Sigmoid colon (tissue), 7 donors: ENCODE data around the gene MORN4. TPM values are rescaled to one million over a fixed set of nuclear protein-coding genes. Genes with fewer than 3 reads are reported as not detected.

Experiments used
- DNase-seq: peaks from one replicate; pipeline ENCODE4 v3.0.0-alpha.2; 2019
- H3K27ac ChIP-seq, 4 donors: fragments of 200-600 bp; sonication (generic); one replicate each; pipeline ENCODE4 v1.5.1; 2016 to 2019; ENCODE audit warnings: mild to moderate bottlenecking in 1 of 4
- H3K27me3 ChIP-seq, 3 donors: fragments of 200-600 bp; sonication (generic); one replicate each; pipeline ENCODE4 v1.5.1; 2019; ENCODE audit warnings: mild to moderate bottlenecking in 1 of 3
- H3K36me3 ChIP-seq, 4 donors: fragments of 200-600 bp; sonication (generic); one replicate each; pipeline ENCODE4 v1.5.1; 2016 to 2019
- H3K4me1 ChIP-seq, 4 donors: fragments of 200-600 bp; sonication (generic); one replicate each; pipeline ENCODE4 v1.5.1; 2017 to 2019
- H3K4me3 ChIP-seq, 4 donors: fragments of 200-600 bp; sonication (generic); one replicate each; pipeline ENCODE4 v1.5.1; 2017 to 2019; ENCODE audit warnings: mild to moderate bottlenecking in 2 of 4, moderate library complexity in 1 of 4
- H3K9me3 ChIP-seq, 4 donors: fragments of 200-600 bp in 3 of 4; sonication (generic) in 3 of 4; one replicate each; pipeline versions ENCODE4 v1.5.1 to v1.6.1; 2013 to 2019
- EP300 ChIP-seq, 4 donors: sonication (generic); formaldehyde crosslinking; IDR thresholded peaks; one replicate each; pipeline ENCODE4 v1.6.1; 2017; ENCODE audit warnings: antibody characterized with exemption in 4 of 4
- POLR2A ChIP-seq, 2 donors: fragments of 450-650 bp; IDR thresholded peaks; one replicate each; pipeline ENCODE4 v1.6.1; 2016; ENCODE audit warnings: antibody characterized with exemption in 2 of 2, mild to moderate bottlenecking in 2 of 2, moderate library complexity in 2 of 2
- POLR2AphosphoS5 ChIP-seq, 4 donors: sonication (generic); formaldehyde crosslinking; IDR thresholded peaks; one replicate each; pipeline ENCODE4 v1.6.1; 2017; ENCODE audit warnings: antibody characterized with exemption in 4 of 4
- WGBS, 2 donors: extraction: QIAGEN DNeasy Blood & Tissue Kit; methylation state at CpG; one replicate each; pipeline ENCODE4 v1.1.7; 2013; 5-methylcytosine and 5-hydroxymethylcytosine counted together
- intact Hi-C: fragments of 100-400 bp; cut with DNase I; formaldehyde crosslinking; loops from one replicate; pipeline ENCODE4 v1.15.1; 2023
- polyA plus RNA-seq, 3 donors: library from polyadenylated mRNA; stranded (reverse); fragments of 200-250 nt; gene quantifications; one replicate each; pipeline ENCODE4 v1.2.3, GENCODE V29; 2013
- total RNA-seq, 4 donors: library from RNA; depleted of rRNA; stranded (reverse); fragments of >200 nt; gene quantifications; one replicate each; pipeline ENCODE4 v1.1.0, GENCODE V29; 2016
- TF ChIP-seq, protein P1 (sequence below), 4 experiments: fragments of 450-650 bp in 3 of 4; fragments of 200-600 bp in 1 of 4; IDR thresholded peaks; one replicate each; pipeline ENCODE4 v1.5.1; 2016 to 2019; ENCODE audit warnings: antibody characterized with exemption in 4 of 4, mild to moderate bottlenecking in 3 of 4, moderate library complexity in 2 of 4
- donor health status: healthy with polysubstance abuse.
- donor health status: Bipolar disorder and iron deficiency.
- donor health status: healthy.

The MORN4 gene
- total and polyA plus RNA-seq, 7 donors, result 0.83 to 23.4 (median 2.5) TPM

GRCh38 chr10:97607095-97607636 lies 26.1 kb downstream of the MORN4 start:
- no peak for DNase-seq
- H3K9me3 ChIP-seq, result no peaks in the 10 kb centered on the region
- no peaks in the 10 kb centered on the region for H3K27me3 ChIP-seq
- TF ChIP-seq POLR2AphosphoS5 (IDR thresholded peaks at IDR 0.05), result no peak
- TF ChIP-seq EP300 (IDR thresholded peaks at IDR 0.05), result no peak
- TF ChIP-seq POLR2A (IDR thresholded peaks at IDR 0.05), result no peak
- TF ChIP-seq, protein P1, sequence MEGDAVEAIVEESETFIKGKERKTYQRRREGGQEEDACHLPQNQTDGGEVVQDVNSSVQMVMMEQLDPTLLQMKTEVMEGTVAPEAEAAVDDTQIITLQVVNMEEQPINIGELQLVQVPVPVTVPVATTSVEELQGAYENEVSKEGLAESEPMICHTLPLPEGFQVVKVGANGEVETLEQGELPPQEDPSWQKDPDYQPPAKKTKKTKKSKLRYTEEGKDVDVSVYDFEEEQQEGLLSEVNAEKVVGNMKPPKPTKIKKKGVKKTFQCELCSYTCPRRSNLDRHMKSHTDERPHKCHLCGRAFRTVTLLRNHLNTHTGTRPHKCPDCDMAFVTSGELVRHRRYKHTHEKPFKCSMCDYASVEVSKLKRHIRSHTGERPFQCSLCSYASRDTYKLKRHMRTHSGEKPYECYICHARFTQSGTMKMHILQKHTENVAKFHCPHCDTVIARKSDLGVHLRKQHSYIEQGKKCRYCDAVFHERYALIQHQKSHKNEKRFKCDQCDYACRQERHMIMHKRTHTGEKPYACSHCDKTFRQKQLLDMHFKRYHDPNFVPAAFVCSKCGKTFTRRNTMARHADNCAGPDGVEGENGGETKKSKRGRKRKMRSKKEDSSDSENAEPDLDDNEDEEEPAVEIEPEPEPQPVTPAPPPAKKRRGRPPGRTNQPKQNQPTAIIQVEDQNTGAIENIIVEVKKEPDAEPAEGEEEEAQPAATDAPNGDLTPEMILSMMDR (IDR thresholded peaks at IDR 0.05), result no peak
- H3K36me3 ChIP-seq, result no peaks in the 10 kb centered on the region
- intact Hi-C loops, result no loop called here
- H3K4me3 ChIP-seq, result no peak overlapping the region
- WGBS, 2 donors, result 91 to 96% methylated on average over 5 of the region's 5 CpGs
- no peak overlapping the region for H3K27ac ChIP-seq
- peaks cover 0 to 4% (median 0%) of the 10 kb centered on the region in 4 donors for H3K4me1 ChIP-seq

DNA sequence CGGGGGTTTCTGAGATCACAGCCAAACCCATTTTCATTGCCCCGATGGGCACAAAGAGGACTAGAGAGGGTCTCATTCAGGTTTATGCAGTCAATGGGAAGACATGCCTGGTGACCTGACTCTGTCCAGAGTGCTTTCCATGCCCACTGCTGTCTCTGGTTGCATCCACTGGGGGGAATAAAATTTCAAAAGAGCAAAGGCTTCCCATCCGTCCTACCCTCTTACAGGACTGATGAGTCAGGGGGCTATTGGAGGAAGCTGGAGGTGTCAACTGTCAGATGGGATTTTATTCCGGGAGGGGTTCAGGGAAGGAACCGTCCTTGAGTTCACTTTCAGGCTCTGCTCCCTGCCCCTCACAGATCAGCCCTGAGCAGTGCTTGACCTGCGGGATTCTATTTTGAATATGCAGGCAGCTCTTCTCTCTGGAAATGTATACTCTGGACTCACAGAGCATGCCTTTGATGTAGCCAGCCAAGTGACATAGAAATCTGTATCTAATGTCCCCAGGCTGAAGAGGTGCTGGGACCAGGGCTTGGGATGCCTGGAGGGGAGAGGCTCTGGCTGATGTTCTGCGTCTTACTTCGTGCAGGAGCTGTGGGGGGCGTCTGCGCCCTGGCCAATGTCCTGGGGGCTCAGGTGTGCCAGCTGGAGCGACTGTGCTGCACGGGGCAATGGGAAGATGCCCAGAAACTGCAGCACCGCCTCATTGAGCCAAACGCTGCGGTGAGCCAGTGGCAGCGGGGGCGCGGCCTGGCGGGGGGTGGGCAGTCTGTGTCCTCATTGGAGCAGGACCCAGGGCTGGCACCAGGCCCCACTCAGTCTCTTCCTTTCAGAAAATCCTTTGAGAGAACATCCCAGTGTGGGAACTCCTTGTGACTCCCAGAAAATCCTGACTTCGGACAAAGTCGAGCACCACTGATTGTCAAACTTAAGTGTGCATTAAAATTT lies 31.8 kb downstream of the MORN4 start:
- Histone ChIP-seq H3K4me3 (no peak overlapping the region), H3K27ac (no peak overlapping the region), H3K27me3 (no peaks in the 10 kb centered on the region), H3K36me3 (no peaks in the 10 kb centered on the region), H3K4me1 (peaks cover 0 to 15% (median 14%) of the 10 kb centered on the region in 4 donors), H3K9me3 (no peaks in the 10 kb centered on the region)
- TF ChIP-seq, protein P1 (IDR thresholded peaks at IDR 0.05), result no peak
- TF ChIP-seq EP300 (IDR thresholded peaks at IDR 0.05) (no peak), POLR2A (IDR thresholded peaks at IDR 0.05) (no peak), POLR2AphosphoS5 (IDR thresholded peaks at IDR 0.05) (no peak)
- no peak for DNase-seq
- WGBS, 2 donors, result 87 to 89% methylated on average over 21 of the region's 21 CpGs
- intact Hi-C loops, result no loop called here

DNA sequence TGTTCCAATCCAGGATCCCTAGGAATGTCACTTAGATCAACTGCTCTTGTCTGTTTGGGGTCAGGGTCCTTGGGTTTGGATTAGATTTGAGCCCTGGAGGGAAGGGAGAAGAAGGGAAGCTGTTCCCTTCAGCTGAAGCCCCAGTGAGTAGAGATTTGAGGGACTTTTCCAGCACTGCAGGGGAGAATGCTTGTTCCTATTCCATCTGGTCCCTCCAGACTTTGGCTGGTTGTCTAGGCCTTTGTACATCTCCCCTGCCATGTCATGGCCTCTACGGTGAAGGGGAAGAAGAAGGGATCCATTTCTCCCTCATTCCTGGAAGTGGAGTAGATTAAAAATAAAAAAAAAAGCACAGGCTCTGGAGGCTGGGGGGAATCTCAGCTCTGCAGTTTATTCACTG lies 32.7 kb downstream of the MORN4 start:
- Histone ChIP-seq H3K4me3 (no peak overlapping the region), H3K27me3 (no peaks in the 10 kb centered on the region), H3K36me3 (no peaks in the 10 kb centered on the region), H3K9me3 (no peaks in the 10 kb centered on the region), H3K27ac (no peak overlapping the region), H3K4me1 (peaks cover 0 to 24% (median 23%) of the 10 kb centered on the region in 4 donors)
- 88 to 100% methylated on average over 1 of the region's 1 CpG for WGBS, 2 donors
- DNase-seq, result no peak
- intact Hi-C loops, result no loop called here
- TF ChIP-seq POLR2AphosphoS5 (IDR thresholded peaks at IDR 0.05), result no peak
- TF ChIP-seq EP300 (IDR thresholded peaks at IDR 0.05), result no peak
- TF ChIP-seq, protein P1 (IDR thresholded peaks at IDR 0.05), result no peak
- TF ChIP-seq POLR2A (IDR thresholded peaks at IDR 0.05), result no peak

DNA sequence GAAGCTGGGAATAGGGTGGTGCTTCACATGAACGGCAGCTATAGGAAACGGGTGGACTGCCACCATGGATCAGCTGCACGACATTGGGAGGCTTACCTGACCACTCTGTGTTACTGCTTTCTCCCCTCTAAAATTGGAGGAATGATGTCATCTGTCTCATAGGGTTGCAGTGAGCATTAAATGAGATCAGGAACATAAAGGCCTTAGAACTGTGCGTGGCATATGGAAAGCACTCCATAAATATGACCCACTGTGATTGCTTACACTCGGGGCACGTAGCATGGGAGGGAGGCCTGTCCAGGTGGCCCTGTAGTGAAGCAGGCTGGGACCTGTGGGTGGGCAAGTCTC lies 34.1 kb downstream of the MORN4 start:
- TF ChIP-seq POLR2AphosphoS5 (IDR thresholded peaks at IDR 0.05) (no peak), POLR2A (IDR thresholded peaks at IDR 0.05) (no peak), EP300 (IDR thresholded peaks at IDR 0.05) (no peak)
- TF ChIP-seq, protein P1 (IDR thresholded peaks at IDR 0.05), result no peak
- no peak overlapping the region for H3K27ac ChIP-seq
- intact Hi-C loops, result no loop called here
- H3K36me3 ChIP-seq, result no peaks in the 10 kb centered on the region
- 89 to 92% methylated on average over 6 of the region's 6 CpGs for WGBS, 2 donors
- peaks cover 0 to 29% (median 27%) of the 10 kb centered on the region in 4 donors for H3K4me1 ChIP-seq
- no peak for DNase-seq
- no peaks in the 10 kb centered on the region for H3K9me3 ChIP-seq
- no peak overlapping the region for H3K4me3 ChIP-seq
- H3K27me3 ChIP-seq, result no peaks in the 10 kb centered on the region
